Transverse colon (tissue), 4 donors: Measurements from ENCODE around the gene LARP6. TPM values are rescaled to one million over a fixed set of nuclear protein-coding genes. Genes with fewer than 3 reads are reported as not detected.

ENCODE experiments used
- DNase-seq: peaks from one replicate; pipeline ENCODE4 v3.0.0-alpha.2; 2019
- H3K27ac ChIP-seq, 4 donors: fragments of 200-600 bp; sonication (generic); 2 replicates each; pipeline ENCODE4 v1.5.1; 2016 to 2018; ENCODE audit warnings: inconsistent platforms in 4 of 4
- H3K27me3 ChIP-seq: fragments of 200-600 bp; sonication (generic); 2 replicates; pipeline ENCODE4 v1.5.1; 2017; ENCODE audit warnings: inconsistent platforms
- H3K36me3 ChIP-seq, 4 donors: fragments of 200-600 bp; sonication (generic); 2 replicates each; pipeline ENCODE4 v1.5.1; 2017 to 2019; ENCODE audit warnings: inconsistent platforms in 4 of 4
- H3K4me1 ChIP-seq, 4 donors: fragments of 200-600 bp; sonication (generic); 2 replicates each; pipeline ENCODE4 v1.5.1; 2017 to 2020; ENCODE audit warnings: inconsistent platforms in 4 of 4
- H3K4me3 ChIP-seq, 4 donors: fragments of 200-600 bp; sonication (generic); 1 replicate in 1 of 4; 2 replicates in 3 of 4; pipeline versions ENCODE4 v1.5.1 to v1.6.1; 2017 to 2019; ENCODE audit warnings: inconsistent platforms in 4 of 4
- H3K9me3 ChIP-seq, 2 donors: fragments of 200-600 bp; sonication (generic); 2 replicates each; pipeline ENCODE4 v1.5.1; 2017 to 2019; ENCODE audit warnings: inconsistent platforms in 2 of 2
- EP300 ChIP-seq: sonication (generic); formaldehyde crosslinking; IDR thresholded peaks from one replicate; pipeline ENCODE4 v1.6.1; 2017; ENCODE audit warnings: antibody characterized with exemption, low read depth
- POLR2A ChIP-seq: fragments of 450-650 bp; IDR thresholded peaks from one replicate; pipeline ENCODE4 v1.6.1; 2016; ENCODE audit warnings: antibody characterized with exemption, mild to moderate bottlenecking, moderate library complexity
- POLR2AphosphoS5 ChIP-seq, 3 donors: sonication (generic); formaldehyde crosslinking; IDR thresholded peaks; one replicate each; pipeline ENCODE4 v1.6.1; 2016; ENCODE audit warnings: antibody characterized with exemption in 3 of 3
- WGBS, 2 donors: methylation state at CpG; one replicate each; pipeline ENCODE4 v1.1.5; 2018; ENCODE audit warnings: low coverage in 1 of 2; 5-methylcytosine and 5-hydroxymethylcytosine counted together
- in situ Hi-C, 4 donors: fragments of 200-750 bp; cut with MboI; loops; one replicate each; pipeline versions ENCODE4 v1.15.0 to v1.15.1; 2017; ENCODE audit warnings: low sequenced_read_pairs in 3 of 4, low pct_ligation_motif_present in 1 of 4, low pct_unique_long_range_greater_than_20kb in 1 of 4
- intact Hi-C: fragments of 100-400 bp; cut with DNase I; formaldehyde crosslinking; loops from one replicate; pipeline ENCODE4 v1.15.1; 2023; ENCODE audit warnings: low total_unique reads
- total RNA-seq, 4 donors: library from RNA; depleted of rRNA; stranded (reverse); fragments of >200 nt; gene quantifications; one replicate each; pipeline ENCODE4 v1.1.0, GENCODE V29; 2016
- TF ChIP-seq, protein P1 (sequence below), 5 experiments: fragments of 200-600 bp in 3 of 5; fragments of 450-650 bp in 2 of 5; sonication (generic) in 3 of 5; IDR thresholded peaks; 1 replicate in 2 of 5; 2 replicates in 3 of 5; pipeline ENCODE4 v1.5.1; 2016 to 2017; ENCODE audit warnings: antibody characterized with exemption in 5 of 5, inconsistent platforms in 3 of 5, mild to moderate bottlenecking in 2 of 5, moderate library complexity in 1 of 5

LARP6 gene
- 10 to 100 TPM in 2 of 4 donors, 1 to 10 TPM in 1, under 1 TPM in 1; 0.75 to 41.0 (median 8.3) TPM for total RNA-seq

GRCh38 chr15:70853973-70854665 is at the start of gene LARP6:
TSS of gene LARP6 (minus strand) at chr15:70854157. CDS start at chr15:70854088, 69 bp downstream.
- Histone ChIP-seq H3K27ac (peak within 1 kb of the TSS; percentile 78 to 85 (median 80)), H3K4me1 (peaks cover 0 to 9% (median 3%) of the 10 kb centered on the region in 4 donors), H3K36me3 (no peaks in the 10 kb centered on the region), H3K9me3 (no peaks in the 10 kb centered on the region), H3K27me3 (peaks cover 58% of the 10 kb centered on the region), H3K4me3 (peak within 1 kb of the TSS; percentile 46 to 65 (median 61))
- intact Hi-C loops, result no loop called here
- 8% methylated on average over 10 of the region's 78 CpGs; no CpG with 5 or more reads in 1 of the 2 donors for WGBS, 2 donors
- TF ChIP-seq POLR2AphosphoS5 (IDR thresholded peaks at IDR 0.05), result peak in 1 of 3 donors; percentile 37
- TF ChIP-seq, protein P1, sequence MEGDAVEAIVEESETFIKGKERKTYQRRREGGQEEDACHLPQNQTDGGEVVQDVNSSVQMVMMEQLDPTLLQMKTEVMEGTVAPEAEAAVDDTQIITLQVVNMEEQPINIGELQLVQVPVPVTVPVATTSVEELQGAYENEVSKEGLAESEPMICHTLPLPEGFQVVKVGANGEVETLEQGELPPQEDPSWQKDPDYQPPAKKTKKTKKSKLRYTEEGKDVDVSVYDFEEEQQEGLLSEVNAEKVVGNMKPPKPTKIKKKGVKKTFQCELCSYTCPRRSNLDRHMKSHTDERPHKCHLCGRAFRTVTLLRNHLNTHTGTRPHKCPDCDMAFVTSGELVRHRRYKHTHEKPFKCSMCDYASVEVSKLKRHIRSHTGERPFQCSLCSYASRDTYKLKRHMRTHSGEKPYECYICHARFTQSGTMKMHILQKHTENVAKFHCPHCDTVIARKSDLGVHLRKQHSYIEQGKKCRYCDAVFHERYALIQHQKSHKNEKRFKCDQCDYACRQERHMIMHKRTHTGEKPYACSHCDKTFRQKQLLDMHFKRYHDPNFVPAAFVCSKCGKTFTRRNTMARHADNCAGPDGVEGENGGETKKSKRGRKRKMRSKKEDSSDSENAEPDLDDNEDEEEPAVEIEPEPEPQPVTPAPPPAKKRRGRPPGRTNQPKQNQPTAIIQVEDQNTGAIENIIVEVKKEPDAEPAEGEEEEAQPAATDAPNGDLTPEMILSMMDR (IDR thresholded peaks at IDR 0.05), result no peak
- TF ChIP-seq POLR2A, result peak; percentile 36
- TF ChIP-seq EP300, result no peak
- DNase-seq, result peak; percentile 27
- in situ Hi-C loops, result no loop called here

DNA sequence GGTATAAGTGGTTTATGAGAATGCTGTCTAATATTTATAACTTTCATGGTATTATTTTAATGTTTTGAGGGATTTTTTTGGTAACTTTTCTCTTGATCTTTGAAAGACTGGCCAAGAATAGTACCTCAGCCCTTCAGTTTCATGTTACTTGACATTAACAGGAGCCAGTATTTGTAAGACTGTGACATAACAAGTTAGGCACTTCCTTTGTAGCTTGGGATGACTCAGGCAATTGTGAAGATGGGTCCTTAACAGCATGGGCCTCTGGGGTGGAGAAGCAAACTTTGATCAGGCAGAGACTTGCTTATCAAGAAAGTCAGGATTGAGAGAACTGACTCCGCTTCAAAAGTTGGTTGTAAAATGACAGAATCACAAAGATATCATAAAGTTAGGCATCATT is 48.1 kb upstream of the LARP6 start:
- in situ Hi-C loops (no loop called here), intact Hi-C loops (no loop called here)
- Histone ChIP-seq H3K27ac (no peak overlapping the region), H3K9me3 (no peaks in the 10 kb centered on the region), H3K4me3 (no peak overlapping the region), H3K4me1 (peaks cover 0 to 6% (median 0%) of the 10 kb centered on the region in 4 donors), H3K27me3 (no peaks in the 10 kb centered on the region), H3K36me3 (peaks cover 0 to 11% (median 0%) of the 10 kb centered on the region in 4 donors)
- WGBS, 2 donors, result 61 to 71% methylated on average over 1 of the region's 1 CpG
- DNase-seq, result peak; percentile 30
- TF ChIP-seq POLR2A (no peak), POLR2AphosphoS5 (IDR thresholded peaks at IDR 0.05) (no peak), EP300 (no peak)
- TF ChIP-seq, protein P1 (IDR thresholded peaks at IDR 0.05), result no peak

DNA sequence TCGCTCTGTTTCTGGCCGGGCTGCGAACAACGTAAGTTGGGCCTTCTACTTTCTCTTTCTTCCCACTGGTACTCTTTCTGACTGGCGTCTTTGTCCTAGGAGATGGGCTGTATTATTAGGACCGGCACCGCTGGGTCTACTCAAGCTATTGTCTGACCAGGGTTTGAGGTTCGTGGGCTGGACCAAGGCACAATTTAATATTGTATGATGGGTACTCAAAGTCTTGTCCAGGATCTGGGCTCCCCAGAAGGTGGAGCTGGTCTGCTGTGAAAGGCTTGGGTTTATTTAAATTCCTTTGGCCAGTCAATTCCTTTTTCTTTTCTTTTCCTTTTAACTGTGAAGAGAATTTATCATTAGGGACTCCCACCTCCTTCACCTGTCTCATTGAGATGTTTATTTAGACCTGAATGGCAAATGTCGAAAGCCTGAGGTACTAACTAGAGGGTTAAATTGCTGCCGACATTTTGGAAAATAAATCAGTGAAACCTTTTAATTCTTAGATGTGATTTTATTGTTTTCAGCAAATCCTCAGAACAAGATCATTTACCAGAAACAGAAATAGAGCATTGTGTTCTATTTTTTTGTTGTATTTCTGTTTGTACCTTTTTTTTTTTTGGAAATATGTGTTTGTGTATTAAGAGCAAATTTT is 39.1 kb upstream of the LARP6 start:
- no peaks in the 10 kb centered on the region for H3K36me3 ChIP-seq
- intact Hi-C loops, result no loop called here
- no peaks in the 10 kb centered on the region for H3K27me3 ChIP-seq
- TF ChIP-seq, protein P1 (IDR thresholded peaks at IDR 0.05), result peak; percentile 20 to 39 (median 37)
- TF ChIP-seq EP300 (no peak), POLR2AphosphoS5 (IDR thresholded peaks at IDR 0.05) (no peak), POLR2A (no peak)
- no peaks in the 10 kb centered on the region for H3K9me3 ChIP-seq
- peak overlapping the region; percentile 78 to 87 (median 84) for H3K27ac ChIP-seq
- H3K4me1 ChIP-seq, result peaks cover 3 to 22% (median 8%) of the 10 kb centered on the region in 4 donors
- H3K4me3 ChIP-seq, result peak overlapping the region; percentile 64 to 81 (median 76)
- WGBS, 2 donors, result 5 to 7% methylated on average over 10 of the region's 10 CpGs
- in situ Hi-C loops, result no loop called here
- DNase-seq, result peak; percentile 35
